Smooth muscle cell (in vitro differentiated cells): ENCODE results near the gene FARS2. TPM values are rescaled to one million over a fixed set of nuclear protein-coding genes. Genes with fewer than 3 reads are reported as not detected.

Source experiments
- DNase-seq: peaks from one replicate; lab custom pipeline; 2025; ENCODE audit not compliant: unreplicated experiment; lab: John Stamatoyannopoulos, UW
- H2AFZ ChIP-seq: fragments of 200-600 bp; sonication (generic); 2 replicates; pipeline ENCODE4 v1.6.0; 2016; ENCODE audit warnings: antibody characterized with exemption, low read depth, mild to moderate bottlenecking
- H3F3A ChIP-seq: fragments of 200-600 bp; sonication (generic); 2 replicates; pipeline ENCODE4 v1.6.0; 2017; ENCODE audit warnings: antibody characterized with exemption, low read depth
- H3K27ac ChIP-seq: fragments of 200-600 bp; sonication (generic); 2 replicates; pipeline ENCODE4 v1.5.1; 2016; ENCODE audit warnings: low read depth, mild to moderate bottlenecking
- H3K27me3 ChIP-seq: fragments of 200-600 bp; sonication (generic); 2 replicates; pipeline ENCODE4 v1.6.1; 2016; ENCODE audit warnings: low read depth, mild to moderate bottlenecking
- H3K36me3 ChIP-seq: fragments of 200-600 bp; sonication (generic); 2 replicates; pipeline ENCODE4 v1.5.1; 2016; ENCODE audit warnings: low read depth
- H3K4me1 ChIP-seq: fragments of 200-600 bp; sonication (generic); 2 replicates; pipeline ENCODE4 v1.5.1; 2016; ENCODE audit warnings: low read depth
- H3K4me2 ChIP-seq: fragments of 200-600 bp; sonication (generic); 2 replicates; pipeline ENCODE4 v1.6.0; 2016; ENCODE audit warnings: mild to moderate bottlenecking
- H3K4me3 ChIP-seq: fragments of 200-600 bp; sonication (generic); 2 replicates; pipeline ENCODE4 v1.5.1; 2016; ENCODE audit warnings: mild to moderate bottlenecking
- H3K79me2 ChIP-seq: fragments of 200-600 bp; sonication (generic); 2 replicates; pipeline ENCODE4 v1.6.0; 2016; ENCODE audit warnings: low read depth, mild to moderate bottlenecking
- H3K9ac ChIP-seq: fragments of 200-600 bp; sonication (generic); 2 replicates; pipeline ENCODE4 v1.6.0; 2016; ENCODE audit warnings: low read depth
- H3K9me3 ChIP-seq: fragments of 200-600 bp; sonication (generic); replicated peaks from 2 replicates; pipeline ENCODE4 v1.5.1; 2016; ENCODE audit warnings: low read depth
- H4K20me1 ChIP-seq: fragments of 200-600 bp; sonication (generic); 2 replicates; pipeline ENCODE4 v1.6.0; 2016; ENCODE audit warnings: low read depth
- WGBS: methylation state at CpG from one replicate; pipeline ENCODE4 v1.1.7; 2016; ENCODE audit warnings: low lambda C conversion rate; 5-methylcytosine and 5-hydroxymethylcytosine counted together
- polyA plus RNA-seq: library from polyadenylated mRNA; unstranded; fragments of >200 nt; fragmentation: Nextera tagmentation; extraction: Ambion mirVana; gene quantifications from 2 replicates; pipeline ENCODE4 v1.2.1, GENCODE V29; 2016
- total RNA-seq: library from RNA; depleted of rRNA; stranded (reverse); fragments of >200 nt; gene quantifications from 2 replicates; pipeline ENCODE4 v1.2.3, GENCODE V29; 2014
- TF ChIP-seq, protein P1 (sequence below): fragments of 200-600 bp; sonication (generic); IDR thresholded peaks from 2 replicates; pipeline ENCODE4 v1.5.1; 2017; ENCODE audit warnings: borderline replicate concordance, mild to moderate bottlenecking, antibody characterized with exemption; ENCODE audit not compliant: insufficient read depth, poor library complexity, severe bottlenecking

The FARS2 gene
- total and polyA plus RNA-seq, 2 experiments from 2014 or later: 9.6 to 13.2 TPM

DNA sequence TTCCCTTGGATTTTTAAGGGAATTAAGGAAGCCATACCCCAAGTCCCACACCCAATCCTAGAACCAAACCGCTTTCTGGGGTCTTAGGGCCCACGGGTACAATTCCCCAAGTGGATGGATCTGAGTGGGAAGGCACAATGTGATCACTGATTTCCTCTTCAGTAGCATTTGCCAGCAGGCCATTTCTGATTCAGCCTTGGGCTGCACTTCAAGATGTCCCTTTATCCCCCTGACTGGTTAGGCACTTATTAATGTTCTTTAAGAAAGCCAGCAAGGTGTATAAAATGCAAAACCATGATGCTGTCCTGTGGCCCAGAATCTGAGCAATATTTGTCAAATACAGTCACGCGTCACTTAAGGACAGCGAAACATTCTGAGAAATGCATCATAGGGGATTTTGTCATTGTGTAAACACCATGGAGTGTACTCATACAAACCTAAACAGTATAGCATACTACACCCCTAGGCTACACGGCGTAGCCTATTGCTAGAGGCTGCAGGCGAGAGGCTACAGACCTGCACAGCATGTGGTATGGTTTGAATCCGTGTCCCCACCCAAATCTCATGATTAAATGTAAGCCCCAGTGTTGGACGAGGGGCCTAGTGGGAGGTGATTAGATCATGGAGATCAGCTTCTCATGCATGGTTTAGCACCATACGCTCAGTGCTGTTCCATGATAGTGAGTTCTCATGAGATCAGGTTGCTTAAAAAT lies 511.3 kb downstream of the FARS2 start:
- Histone ChIP-seq H3K4me1 (no peaks in the 10 kb centered on the region), H4K20me1 (no peaks in the 10 kb centered on the region), H3K9ac (no peak overlapping the region), H3K9me3 (no peaks in the 10 kb centered on the region), H3F3A (no peaks in the 10 kb centered on the region), H2AFZ (no peak overlapping the region), H3K36me3 (no peaks in the 10 kb centered on the region), H3K4me3 (no peak overlapping the region), H3K79me2 (no peaks in the 10 kb centered on the region), H3K4me2 (no peak overlapping the region), H3K27me3 (no peaks in the 10 kb centered on the region), H3K27ac (no peak overlapping the region)
- no peak for DNase-seq
- TF ChIP-seq, protein P1, sequence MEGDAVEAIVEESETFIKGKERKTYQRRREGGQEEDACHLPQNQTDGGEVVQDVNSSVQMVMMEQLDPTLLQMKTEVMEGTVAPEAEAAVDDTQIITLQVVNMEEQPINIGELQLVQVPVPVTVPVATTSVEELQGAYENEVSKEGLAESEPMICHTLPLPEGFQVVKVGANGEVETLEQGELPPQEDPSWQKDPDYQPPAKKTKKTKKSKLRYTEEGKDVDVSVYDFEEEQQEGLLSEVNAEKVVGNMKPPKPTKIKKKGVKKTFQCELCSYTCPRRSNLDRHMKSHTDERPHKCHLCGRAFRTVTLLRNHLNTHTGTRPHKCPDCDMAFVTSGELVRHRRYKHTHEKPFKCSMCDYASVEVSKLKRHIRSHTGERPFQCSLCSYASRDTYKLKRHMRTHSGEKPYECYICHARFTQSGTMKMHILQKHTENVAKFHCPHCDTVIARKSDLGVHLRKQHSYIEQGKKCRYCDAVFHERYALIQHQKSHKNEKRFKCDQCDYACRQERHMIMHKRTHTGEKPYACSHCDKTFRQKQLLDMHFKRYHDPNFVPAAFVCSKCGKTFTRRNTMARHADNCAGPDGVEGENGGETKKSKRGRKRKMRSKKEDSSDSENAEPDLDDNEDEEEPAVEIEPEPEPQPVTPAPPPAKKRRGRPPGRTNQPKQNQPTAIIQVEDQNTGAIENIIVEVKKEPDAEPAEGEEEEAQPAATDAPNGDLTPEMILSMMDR: no peak
- over 99% methylated on average over 11 of the region's 11 CpGs for WGBS

DNA sequence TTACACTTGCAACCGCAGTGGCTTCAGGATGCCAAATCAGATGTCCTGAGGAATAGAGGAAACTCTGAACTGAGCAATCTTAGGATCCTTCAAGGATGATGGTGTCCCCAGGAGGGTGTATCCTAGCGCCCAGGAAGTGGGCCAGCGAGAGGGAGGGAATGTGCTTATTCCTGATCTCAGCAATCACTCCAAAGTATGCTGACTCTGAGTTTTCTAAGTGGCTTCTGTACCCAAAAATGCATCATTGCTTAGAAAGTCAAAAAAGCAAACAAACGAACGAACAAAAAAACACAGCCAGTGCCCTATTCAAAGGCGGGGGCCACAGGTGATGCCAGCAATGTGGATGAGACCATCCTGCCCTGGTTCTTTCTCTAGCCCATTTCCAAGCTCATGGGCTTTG lies 514.8 kb downstream of the FARS2 start:
- WGBS: 98% methylated on average over 6 of the region's 6 CpGs
- TF ChIP-seq, protein P1: no peak
- H3K4me2 ChIP-seq: no peak overlapping the region
- no peaks in the 10 kb centered on the region for H3K36me3 ChIP-seq
- H3K4me1 ChIP-seq: no peaks in the 10 kb centered on the region
- no peaks in the 10 kb centered on the region for H3K79me2 ChIP-seq
- H3K9me3 ChIP-seq: no peaks in the 10 kb centered on the region
- no peaks in the 10 kb centered on the region for H3K27me3 ChIP-seq
- no peak for DNase-seq
- H3K4me3 ChIP-seq: no peak overlapping the region
- no peak overlapping the region for H3K9ac ChIP-seq
- no peaks in the 10 kb centered on the region for H3F3A ChIP-seq
- no peak overlapping the region for H2AFZ ChIP-seq
- no peaks in the 10 kb centered on the region for H4K20me1 ChIP-seq
- no peak overlapping the region for H3K27ac ChIP-seq

DNA sequence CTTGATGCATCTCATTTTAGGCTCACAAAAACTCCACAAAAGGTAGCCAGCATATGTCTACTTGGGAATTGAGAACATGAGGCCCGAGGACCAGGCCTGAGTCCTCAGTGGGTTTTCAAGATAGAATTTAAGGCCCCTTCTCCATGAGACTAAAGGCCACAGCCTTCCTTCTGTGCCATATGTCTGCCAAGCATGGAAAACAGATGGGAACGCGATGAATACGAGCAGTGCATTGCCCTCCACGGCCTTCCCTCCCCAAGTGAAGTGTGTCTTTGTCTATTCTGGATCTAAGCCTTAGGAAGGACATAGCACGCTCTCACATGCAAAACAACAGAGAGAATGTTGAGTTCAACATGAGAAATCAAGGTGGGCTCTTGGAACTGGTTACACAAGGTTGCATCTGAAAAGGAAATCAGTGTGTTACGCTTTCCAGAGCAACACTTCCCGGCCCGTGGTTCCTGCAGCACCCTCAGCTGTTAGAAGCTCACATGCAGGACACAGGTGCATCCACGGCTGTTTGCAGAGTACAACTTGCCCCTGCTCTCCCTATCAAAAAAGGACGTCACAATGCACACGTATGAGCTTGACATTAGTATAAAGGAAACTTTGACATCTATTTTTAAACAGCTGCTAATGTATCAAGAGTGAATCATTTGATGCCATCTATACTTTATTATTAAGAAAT lies 515.5 kb downstream of the FARS2 start:
- H2AFZ ChIP-seq: no peak overlapping the region
- no peaks in the 10 kb centered on the region for H4K20me1 ChIP-seq
- H3K27me3 ChIP-seq: no peaks in the 10 kb centered on the region
- H3K9me3 ChIP-seq: no peaks in the 10 kb centered on the region
- H3K36me3 ChIP-seq: no peaks in the 10 kb centered on the region
- H3K79me2 ChIP-seq: no peaks in the 10 kb centered on the region
- H3F3A ChIP-seq: no peaks in the 10 kb centered on the region
- no peak overlapping the region for H3K27ac ChIP-seq
- TF ChIP-seq, protein P1: no peak
- no peaks in the 10 kb centered on the region for H3K4me1 ChIP-seq
- no peak overlapping the region for H3K4me3 ChIP-seq
- H3K9ac ChIP-seq: no peak overlapping the region
- 95% methylated on average over 12 of the region's 12 CpGs for WGBS
- no peak overlapping the region for H3K4me2 ChIP-seq
- DNase-seq: no peak
